Activated CD8-positive, alpha-beta T cell treated with anti-CD3 and anti-CD28 coated beads for 36 hours (primary cell): ENCODE data around the gene DEGS2. TPM values are rescaled to one million over a fixed set of nuclear protein-coding genes. Genes with fewer than 3 reads are reported as not detected.

Experiments
- ATAC-seq: fragments of 200-7000 bp; cut with Tn5 transposase; one replicate; pipeline ENCODE4 v1.10.0; 2021; ENCODE audit warnings: mild to moderate bottlenecking, moderate library complexity
- CTCF ChIA-PET: fragments of 350-600 bp; sonication (Branson Sonifier 250); formaldehyde crosslinking; loops from one replicate; lab custom pipeline; 2021; ENCODE audit warnings: antibody characterized with exemption; lab: Charles Lee
- POLR2A ChIA-PET: fragments of 350-600 bp; sonication (Branson Sonifier 250); formaldehyde crosslinking; loops from one replicate; lab custom pipeline; 2021; ENCODE audit warnings: antibody characterized with exemption; lab: Charles Lee
- DNase-seq: peaks from one replicate; pipeline ENCODE4 v3.0.0-alpha.2; 2020
- H3K27ac Mint-ChIP-seq: one replicate; pipeline ENCODE4 v1.8.0; 2021; ENCODE audit warnings: mild to moderate bottlenecking, mixed read lengths
- H3K27me3 Mint-ChIP-seq: one replicate; pipeline ENCODE4 v1.8.0; 2021; ENCODE audit warnings: mixed read lengths
- H3K36me3 Mint-ChIP-seq: one replicate; pipeline ENCODE4 v1.8.0; 2021; ENCODE audit warnings: low read depth, mixed read lengths
- H3K4me1 Mint-ChIP-seq: one replicate; pipeline ENCODE4 v1.8.0; 2021; ENCODE audit warnings: low read depth, mixed read lengths
- H3K4me3 Mint-ChIP-seq: one replicate; pipeline ENCODE4 v1.8.0; 2021; ENCODE audit warnings: mild to moderate bottlenecking, moderate library complexity, mixed read lengths
- H3K9me3 Mint-ChIP-seq: one replicate; pipeline ENCODE4 v1.8.0; 2021; ENCODE audit warnings: mixed read lengths
- CTCF ChIP-seq: fragments of 200-600 bp; IDR thresholded peaks from one replicate; pipeline ENCODE4 v1.8.0; 2022; ENCODE audit warnings: antibody characterized with exemption, mild to moderate bottlenecking
- intact Hi-C: fragments of 100-400 bp; cut with micrococcal nuclease; formaldehyde crosslinking; loops from one replicate; pipeline ENCODE4 v1.10.0; 2022
- total RNA-seq, 2 experiments: library from RNA; stranded (reverse); gene quantifications; one replicate each; pipeline ENCODE4 v1.2.3, GENCODE V29; 2021

DEGS2 gene
- total RNA-seq, 2 experiments from 2014 or later, result 2.6 to 3.1 TPM

GRCh38 chr14:100106250-100107112, 53.0 kb downstream of the DEGS2 start:
- Mint-ChIP-seq H3K9me3 (no peaks in the 10 kb centered on the region), H3K4me1 (peaks cover 87% of the 10 kb centered on the region), H3K36me3 (peaks cover 84% of the 10 kb centered on the region), H3K4me3 (peak overlapping the region; percentile 64), H3K27me3 (no peaks in the 10 kb centered on the region), H3K27ac (peak overlapping the region; percentile 96)
- POLR2A ChIA-PET, result interaction anchor here (0.8 to 27.2 kb wide), 11 partner anchors 8 to 133 kb away, joined by 3 to 840 read pairs (median 4); partner anchors contain the start of gene EVL
- intact Hi-C loops, result loop anchor here (2.0 to 5.0 kb wide), 2 partner anchors 28 to 39 kb away; partner anchors contain the start of gene EVL
- CTCF ChIA-PET, result interaction anchor here (1.0 to 29.8 kb wide), 9 partner anchors 11 to 125 kb away, joined by 3 to 913 read pairs (median 5); partner anchors contain the start of gene EVL
- peak; percentile 39 for TF ChIP-seq CTCF
- peak; percentile 62 for ATAC-seq
- peak; percentile 84 for DNase-seq

- Mint-ChIP-seq H3K9me3 (no peaks in the 10 kb centered on the region), H3K27ac (peak overlapping the region; percentile 96), H3K4me3 (peak overlapping the region; percentile 64), H3K27me3 (no peaks in the 10 kb centered on the region), H3K4me1 (peaks cover 91% of the 10 kb centered on the region), H3K36me3 (peaks cover 86% of the 10 kb centered on the region)
- CTCF ChIA-PET, result interaction anchor here (1.0 to 29.8 kb wide), 7 partner anchors 12 to 124 kb away, joined by 3 to 913 read pairs (median 5); partner anchors contain the start of gene EVL
- no peak for TF ChIP-seq CTCF
- ATAC-seq (peak; percentile 8), DNase-seq (peak; percentile 54)
- intact Hi-C loops, result loop anchor here (2.0 to 5.0 kb wide), 2 partner anchors 27 to 38 kb away; partner anchors contain the start of gene EVL
- POLR2A ChIA-PET, result interaction anchor here (0.9 to 27.2 kb wide), 8 partner anchors 9 to 132 kb away, joined by 3 to 840 read pairs (median 4); partner anchors contain the start of gene EVL
Measured at GRCh38 chr14:100105357-100106169, 53.9 kb downstream of the DEGS2 start.

GRCh38 chr14:100104523-100105300, 54.7 kb downstream of the DEGS2 start:
- intact Hi-C loops, result loop anchor here (5.0 kb wide), 1 partner anchor 37 kb away; the partner anchor contains the start of gene EVL
- Mint-ChIP-seq H3K4me1 (peaks cover 94% of the 10 kb centered on the region), H3K27ac (peak overlapping the region; percentile 96), H3K9me3 (no peaks in the 10 kb centered on the region), H3K4me3 (peak overlapping the region; percentile 68), H3K27me3 (no peaks in the 10 kb centered on the region), H3K36me3 (peaks cover 86% of the 10 kb centered on the region)
- ChIA-PET CTCF (interaction anchor here (1.5 to 29.8 kb wide), 5 partner anchors 11 to 122 kb away, joined by 7 to 913 read pairs (median 14); partner anchors contain the start of gene EVL), POLR2A (interaction anchor here (0.8 to 27.2 kb wide), 6 partner anchors 11 to 131 kb away, joined by 3 to 840 read pairs (median 7); partner anchors contain the start of gene EVL)
- DNase-seq (peak; percentile 47), ATAC-seq (no peak)
- peak; percentile 51 for TF ChIP-seq CTCF

GRCh38 chr14:100104006-100104352, 55.5 kb downstream of the DEGS2 start:
- ChIA-PET CTCF (interaction anchor here (1.8 to 29.8 kb wide), 4 partner anchors 10 to 121 kb away, joined by 14 to 913 read pairs (median 69); partner anchors contain the start of gene EVL), POLR2A (interaction anchor here (0.8 to 27.2 kb wide), 6 partner anchors 11 to 109 kb away, joined by 3 to 840 read pairs (median 6); partner anchors contain the start of gene EVL)
- Mint-ChIP-seq H3K4me1 (peaks cover 94% of the 10 kb centered on the region), H3K27ac (peak overlapping the region; percentile 96), H3K27me3 (no peaks in the 10 kb centered on the region), H3K36me3 (peaks cover 85% of the 10 kb centered on the region), H3K9me3 (no peaks in the 10 kb centered on the region), H3K4me3 (peak overlapping the region; percentile 68)
- no peak for TF ChIP-seq CTCF
- ATAC-seq (no peak), DNase-seq (no peak)
- intact Hi-C loops, result no loop called here
